Measurements from ENCODE around the gene OR2T27.

The OR2T27 gene

GRCh38 chr1:248631354-248632008 is 23.8 kb downstream of the OR2T27 start:
- no peaks in the 10 kb centered on the region for H3K27me3 ChIP-seq (ENCODE audit: control insufficient read depth, insufficient read depth, low read length)
- H3K9ac ChIP-seq (ENCODE audit: low read length): no peak overlapping the region
- no peak overlapping the region for H3K27ac ChIP-seq (ENCODE audit: low read depth, low read length)
- H3K36me3 ChIP-seq (ENCODE audit: control insufficient read depth, insufficient read depth, low read length): no peaks in the 10 kb centered on the region
- H3K4me3 ChIP-seq (ENCODE audit: low read length): no peak overlapping the region
- no peaks in the 10 kb centered on the region for H3K4me1 ChIP-seq (ENCODE audit: control insufficient read depth, insufficient read depth, low read length)

- no peaks in the 10 kb centered on the region for H3K4me1 ChIP-seq (ENCODE audit: control insufficient read depth, insufficient read depth, low read length)
- no peak overlapping the region for H3K4me3 ChIP-seq (ENCODE audit: low read length)
- H3K27me3 ChIP-seq (ENCODE audit: control insufficient read depth, insufficient read depth, low read length): no peaks in the 10 kb centered on the region
- H3K36me3 ChIP-seq (ENCODE audit: control insufficient read depth, insufficient read depth, low read length): no peaks in the 10 kb centered on the region
- no peak overlapping the region for H3K27ac ChIP-seq (ENCODE audit: low read depth, low read length)
- H3K9ac ChIP-seq (ENCODE audit: low read length): no peak overlapping the region
Measured at GRCh38 chr1:248630551-248630950, 24.8 kb downstream of the OR2T27 start.

- Histone ChIP-seq H3K36me3 (ENCODE audit: control insufficient read depth, insufficient read depth, low read length) (no peaks in the 10 kb centered on the region), H3K27me3 (ENCODE audit: control insufficient read depth, insufficient read depth, low read length) (no peaks in the 10 kb centered on the region), H3K4me1 (ENCODE audit: control insufficient read depth, insufficient read depth, low read length) (no peaks in the 10 kb centered on the region), H3K4me3 (ENCODE audit: low read length) (no peak overlapping the region), H3K27ac (ENCODE audit: low read depth, low read length) (no peak overlapping the region), H3K9ac (ENCODE audit: low read length) (no peak overlapping the region)
Measured at GRCh38 chr1:248627971-248628844, 27.1 kb downstream of the OR2T27 start.

- H3K4me1 ChIP-seq (ENCODE audit: control insufficient read depth, insufficient read depth, low read length): no peaks in the 10 kb centered on the region
- no peaks in the 10 kb centered on the region for H3K27me3 ChIP-seq (ENCODE audit: control insufficient read depth, insufficient read depth, low read length)
- no peaks in the 10 kb centered on the region for H3K36me3 ChIP-seq (ENCODE audit: control insufficient read depth, insufficient read depth, low read length)
- no peak overlapping the region for H3K9ac ChIP-seq (ENCODE audit: low read length)
- H3K27ac ChIP-seq (ENCODE audit: low read depth, low read length): no peak overlapping the region
- no peak overlapping the region for H3K4me3 ChIP-seq (ENCODE audit: low read length)
Measured at GRCh38 chr1:248625971-248626370, 29.4 kb downstream of the OR2T27 start.

GRCh38 chr1:248625166-248625565 is 30.2 kb downstream of the OR2T27 start:
- Histone ChIP-seq H3K27ac (ENCODE audit: low read depth, low read length) (no peak overlapping the region), H3K9ac (ENCODE audit: low read length) (no peak overlapping the region), H3K36me3 (ENCODE audit: control insufficient read depth, insufficient read depth, low read length) (no peaks in the 10 kb centered on the region), H3K4me1 (ENCODE audit: control insufficient read depth, insufficient read depth, low read length) (no peaks in the 10 kb centered on the region), H3K27me3 (ENCODE audit: control insufficient read depth, insufficient read depth, low read length) (no peaks in the 10 kb centered on the region), H3K4me3 (ENCODE audit: low read length) (no peak overlapping the region)

GRCh38 chr1:248622570-248623001 is 32.7 kb downstream of the OR2T27 start:
- Histone ChIP-seq H3K4me1 (ENCODE audit: control insufficient read depth, insufficient read depth, low read length) (no peaks in the 10 kb centered on the region), H3K27me3 (ENCODE audit: control insufficient read depth, insufficient read depth, low read length) (no peaks in the 10 kb centered on the region), H3K4me3 (ENCODE audit: low read length) (no peak overlapping the region), H3K9ac (ENCODE audit: low read length) (no peak overlapping the region), H3K36me3 (ENCODE audit: control insufficient read depth, insufficient read depth, low read length) (no peaks in the 10 kb centered on the region), H3K27ac (ENCODE audit: low read depth, low read length) (no peak overlapping the region)

GRCh38 chr1:248621770-248622169 is 33.6 kb downstream of the OR2T27 start:
- no peaks in the 10 kb centered on the region for H3K36me3 ChIP-seq (ENCODE audit: control insufficient read depth, insufficient read depth, low read length)
- H3K27me3 ChIP-seq (ENCODE audit: control insufficient read depth, insufficient read depth, low read length): no peaks in the 10 kb centered on the region
- H3K4me1 ChIP-seq (ENCODE audit: control insufficient read depth, insufficient read depth, low read length): no peaks in the 10 kb centered on the region
- H3K9ac ChIP-seq (ENCODE audit: low read length): no peak overlapping the region
- no peak overlapping the region for H3K27ac ChIP-seq (ENCODE audit: low read depth, low read length)
- no peak overlapping the region for H3K4me3 ChIP-seq (ENCODE audit: low read length)

GRCh38 chr1:248618878-248619277 is 36.5 kb downstream of the OR2T27 start:
- no peaks in the 10 kb centered on the region for H3K27me3 ChIP-seq (ENCODE audit: control insufficient read depth, insufficient read depth, low read length)
- no peaks in the 10 kb centered on the region for H3K4me1 ChIP-seq (ENCODE audit: control insufficient read depth, insufficient read depth, low read length)
- no peak overlapping the region for H3K9ac ChIP-seq (ENCODE audit: low read length)
- no peak overlapping the region for H3K27ac ChIP-seq (ENCODE audit: low read depth, low read length)
- H3K36me3 ChIP-seq (ENCODE audit: control insufficient read depth, insufficient read depth, low read length): no peaks in the 10 kb centered on the region
- H3K4me3 ChIP-seq (ENCODE audit: low read length): no peak overlapping the region

GRCh38 chr1:248618119-248618518 is 37.2 kb downstream of the OR2T27 start:
- Histone ChIP-seq H3K9ac (ENCODE audit: low read length) (no peak overlapping the region), H3K27ac (ENCODE audit: low read depth, low read length) (no peak overlapping the region), H3K36me3 (ENCODE audit: control insufficient read depth, insufficient read depth, low read length) (no peaks in the 10 kb centered on the region), H3K4me1 (ENCODE audit: control insufficient read depth, insufficient read depth, low read length) (no peaks in the 10 kb centered on the region), H3K4me3 (ENCODE audit: low read length) (no peak overlapping the region), H3K27me3 (ENCODE audit: control insufficient read depth, insufficient read depth, low read length) (no peaks in the 10 kb centered on the region)

GRCh38 chr1:248613742-248614141 is 41.6 kb downstream of the OR2T27 start:
- Histone ChIP-seq H3K27me3 (ENCODE audit: control insufficient read depth, insufficient read depth, low read length) (no peaks in the 10 kb centered on the region), H3K36me3 (ENCODE audit: control insufficient read depth, insufficient read depth, low read length) (no peaks in the 10 kb centered on the region), H3K9ac (ENCODE audit: low read length) (no peak overlapping the region), H3K4me3 (ENCODE audit: low read length) (no peak overlapping the region), H3K27ac (ENCODE audit: low read depth, low read length) (no peak overlapping the region), H3K4me1 (ENCODE audit: control insufficient read depth, insufficient read depth, low read length) (no peaks in the 10 kb centered on the region)

- Histone ChIP-seq H3K4me1 (ENCODE audit: control insufficient read depth, insufficient read depth, low read length) (no peaks in the 10 kb centered on the region), H3K27ac (ENCODE audit: low read depth, low read length) (no peak overlapping the region), H3K36me3 (ENCODE audit: control insufficient read depth, insufficient read depth, low read length) (no peaks in the 10 kb centered on the region), H3K9ac (ENCODE audit: low read length) (no peak overlapping the region), H3K27me3 (ENCODE audit: control insufficient read depth, insufficient read depth, low read length) (no peaks in the 10 kb centered on the region), H3K4me3 (ENCODE audit: low read length) (no peak overlapping the region)
Measured at GRCh38 chr1:248611883-248612414, 43.4 kb downstream of the OR2T27 start.

GRCh38 chr1:248610301-248610700 is 45.0 kb downstream of the OR2T27 start:
- Histone ChIP-seq H3K27ac (ENCODE audit: low read depth, low read length) (no peak overlapping the region), H3K36me3 (ENCODE audit: control insufficient read depth, insufficient read depth, low read length) (no peaks in the 10 kb centered on the region), H3K4me3 (ENCODE audit: low read length) (no peak overlapping the region), H3K4me1 (ENCODE audit: control insufficient read depth, insufficient read depth, low read length) (no peaks in the 10 kb centered on the region), H3K27me3 (ENCODE audit: control insufficient read depth, insufficient read depth, low read length) (no peaks in the 10 kb centered on the region), H3K9ac (ENCODE audit: low read length) (no peak overlapping the region)

Data from rectal smooth muscle tissue (tissue), 1 donor.